ENCODE data around the gene SUSD1.
"Not testable (repeated sequence)": the region's sequence is repeated elsewhere in the genome, so short reads cannot be mapped to it uniquely, and the experiment has no call there.

The SUSD1 gene

DNA sequence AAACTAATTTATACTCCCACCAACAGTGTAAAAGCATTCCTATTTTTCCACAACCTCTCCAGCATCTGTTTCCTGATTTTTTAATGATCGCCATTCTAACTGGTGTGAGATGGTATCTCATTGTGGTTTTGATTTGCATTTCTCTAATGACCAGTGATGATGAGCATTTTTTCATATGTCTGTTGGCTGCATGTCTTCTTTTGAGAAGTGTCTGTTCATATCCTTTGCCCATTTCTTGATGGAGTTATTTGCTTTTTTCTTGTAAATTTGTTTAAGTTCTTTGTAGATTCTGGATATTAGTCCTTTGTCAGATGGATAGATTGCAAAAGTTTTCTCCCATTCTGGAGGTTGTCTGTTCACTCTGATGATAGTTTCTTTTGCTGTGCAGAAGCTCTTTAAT lies 15.2 kb upstream of the SUSD1 start:
- H3K4me3 ChIP-seq (ENCODE audit: low read length); H3K36me3 ChIP-seq (ENCODE audit: control insufficient read depth, insufficient read depth, low read length); H3K4me1 ChIP-seq (ENCODE audit: control insufficient read depth, insufficient read depth, low read length); H3K27ac ChIP-seq (ENCODE audit: low read length); DNase-seq (ENCODE audit: low read depth, low spot score); H3K9me3 ChIP-seq (ENCODE audit: control insufficient read depth, insufficient read depth, low read length); H3K27me3 ChIP-seq (ENCODE audit: control insufficient read depth, insufficient read depth, low read length): not testable (repeated sequence)
- no CpG with 5 or more reads among the region's 1 CpG for WGBS (ENCODE audit: insufficient coverage, insufficient read length)

DNA sequence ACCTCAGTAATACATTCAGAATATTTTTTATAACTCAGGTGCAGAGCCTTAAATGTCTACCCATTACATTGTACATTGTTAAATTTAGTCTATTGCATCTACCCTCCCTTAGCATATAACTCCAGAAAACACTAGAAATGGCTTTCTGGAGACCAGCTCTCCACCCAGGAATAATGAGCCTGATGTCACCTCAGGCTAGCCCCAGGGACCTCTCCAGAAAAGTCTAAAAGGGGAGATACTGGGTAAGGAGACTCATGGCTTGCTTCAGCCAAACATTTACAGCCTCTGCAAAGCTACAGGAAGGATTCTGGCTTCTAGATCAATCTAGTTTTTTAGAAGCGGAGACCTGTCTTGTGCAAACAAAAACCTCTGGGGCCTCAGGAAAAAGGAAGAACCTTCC lies 13.8 kb upstream of the SUSD1 start:
- Histone ChIP-seq H3K4me1 (ENCODE audit: control insufficient read depth, insufficient read depth, low read length) (peaks cover 1% of the 10 kb centered on the region; the same call in 1 of the 2 replicates), H3K9me3 (ENCODE audit: control insufficient read depth, insufficient read depth, low read length) (no peaks in the 10 kb centered on the region), H3K27me3 (ENCODE audit: control insufficient read depth, insufficient read depth, low read length) (no peaks in the 10 kb centered on the region), H3K36me3 (ENCODE audit: control insufficient read depth, insufficient read depth, low read length) (no peaks in the 10 kb centered on the region), H3K4me3 (ENCODE audit: low read length) (no peak overlapping the region), H3K27ac (ENCODE audit: low read length) (no peak overlapping the region)
- DNase-seq (ENCODE audit: low read depth, low spot score): no peak
- WGBS (ENCODE audit: insufficient coverage, insufficient read length): no CpG with 5 or more reads among the region's 1 CpG

DNA sequence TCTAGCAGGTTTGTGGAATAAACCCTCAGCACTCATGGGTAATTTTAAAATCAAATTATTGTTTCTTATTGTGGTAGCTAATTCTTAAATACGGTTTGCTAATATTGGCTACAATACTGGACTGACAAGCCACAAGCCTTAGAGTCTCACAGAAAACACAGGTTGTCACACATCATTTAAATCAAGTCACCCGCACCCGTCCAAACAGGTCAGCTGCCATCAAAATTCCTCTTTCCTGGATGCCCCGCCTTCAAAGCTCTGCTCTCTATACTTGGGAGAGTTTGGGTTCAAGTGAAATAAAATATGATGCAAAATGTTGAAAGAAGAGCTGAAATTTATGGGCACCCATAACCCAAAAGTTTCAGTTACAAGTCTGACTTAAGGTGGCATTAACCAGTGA lies 12.3 kb upstream of the SUSD1 start:
- no peaks in the 10 kb centered on the region for H3K36me3 ChIP-seq (ENCODE audit: control insufficient read depth, insufficient read depth, low read length)
- DNase-seq (ENCODE audit: low read depth, low spot score): no peak
- H3K27me3 ChIP-seq (ENCODE audit: control insufficient read depth, insufficient read depth, low read length): no peaks in the 10 kb centered on the region
- no CpG with 5 or more reads among the region's 4 CpGs for WGBS (ENCODE audit: insufficient coverage, insufficient read length)
- H3K27ac ChIP-seq (ENCODE audit: low read length): no peak overlapping the region
- peaks cover 1% of the 10 kb centered on the region; the same call in 1 of the 2 replicates for H3K4me1 ChIP-seq (ENCODE audit: control insufficient read depth, insufficient read depth, low read length)
- no peaks in the 10 kb centered on the region for H3K9me3 ChIP-seq (ENCODE audit: control insufficient read depth, insufficient read depth, low read length)
- no peak overlapping the region for H3K4me3 ChIP-seq (ENCODE audit: low read length)

DNA sequence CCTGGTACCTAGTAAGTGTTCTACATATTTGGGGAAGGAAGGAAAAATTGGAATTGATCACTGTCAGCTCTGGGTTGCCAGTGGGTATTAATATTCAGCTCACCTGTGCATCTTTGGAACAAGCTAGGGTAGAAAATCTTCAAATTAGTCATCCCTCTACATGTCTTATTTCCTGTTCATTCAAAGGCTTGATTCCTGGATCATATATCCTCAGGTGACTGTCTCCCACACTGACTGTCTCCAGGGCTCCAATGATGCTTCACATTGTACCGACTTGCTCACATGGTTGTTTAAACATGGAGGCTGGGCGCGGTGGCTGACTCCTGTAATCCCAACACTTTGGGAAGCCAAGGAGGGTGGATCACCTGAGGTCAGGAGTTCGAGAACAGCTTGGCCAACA lies 11.6 kb upstream of the SUSD1 start:
- Histone ChIP-seq H3K27ac (ENCODE audit: low read length) (no peak overlapping the region), H3K4me1 (ENCODE audit: control insufficient read depth, insufficient read depth, low read length) (peaks cover 1% of the 10 kb centered on the region; the same call in 1 of the 2 replicates), H3K4me3 (ENCODE audit: low read length) (no peak overlapping the region), H3K36me3 (ENCODE audit: control insufficient read depth, insufficient read depth, low read length) (no peaks in the 10 kb centered on the region), H3K27me3 (ENCODE audit: control insufficient read depth, insufficient read depth, low read length) (no peaks in the 10 kb centered on the region), H3K9me3 (ENCODE audit: control insufficient read depth, insufficient read depth, low read length) (no peaks in the 10 kb centered on the region)
- DNase-seq (ENCODE audit: low read depth, low spot score): no peak
- WGBS (ENCODE audit: insufficient coverage, insufficient read length): no CpG with 5 or more reads among the region's 4 CpGs

DNA sequence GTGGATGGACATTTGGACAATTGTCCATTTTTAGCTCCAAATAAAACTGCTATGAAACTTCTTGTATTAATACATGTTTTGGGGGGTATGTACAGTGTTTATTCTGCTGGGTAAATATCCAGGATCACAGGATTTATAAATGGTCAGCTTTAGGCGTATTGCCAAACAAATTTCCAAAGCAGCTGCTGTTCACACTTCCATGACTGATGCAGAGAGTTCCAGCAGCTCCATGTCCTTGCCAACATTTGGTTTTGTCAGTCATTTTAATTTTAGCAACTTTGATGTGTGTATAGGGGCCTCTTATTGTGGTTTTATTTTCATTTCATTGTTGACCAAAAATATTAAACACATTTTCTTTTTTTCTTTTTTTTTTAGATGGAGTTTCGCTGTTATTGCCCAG lies 9.8 kb upstream of the SUSD1 start:
- Histone ChIP-seq H3K27me3 (ENCODE audit: control insufficient read depth, insufficient read depth, low read length) (no peaks in the 10 kb centered on the region), H3K9me3 (ENCODE audit: control insufficient read depth, insufficient read depth, low read length) (no peaks in the 10 kb centered on the region), H3K4me3 (ENCODE audit: low read length) (no peak overlapping the region), H3K36me3 (ENCODE audit: control insufficient read depth, insufficient read depth, low read length) (no peaks in the 10 kb centered on the region), H3K27ac (ENCODE audit: low read length) (no peak overlapping the region), H3K4me1 (ENCODE audit: control insufficient read depth, insufficient read depth, low read length) (peaks cover 1% of the 10 kb centered on the region; the same call in 1 of the 2 replicates)
- DNase-seq (ENCODE audit: low read depth, low spot score): no peak
- no CpG with 5 or more reads among the region's 2 CpGs for WGBS (ENCODE audit: insufficient coverage, insufficient read length)

DNA sequence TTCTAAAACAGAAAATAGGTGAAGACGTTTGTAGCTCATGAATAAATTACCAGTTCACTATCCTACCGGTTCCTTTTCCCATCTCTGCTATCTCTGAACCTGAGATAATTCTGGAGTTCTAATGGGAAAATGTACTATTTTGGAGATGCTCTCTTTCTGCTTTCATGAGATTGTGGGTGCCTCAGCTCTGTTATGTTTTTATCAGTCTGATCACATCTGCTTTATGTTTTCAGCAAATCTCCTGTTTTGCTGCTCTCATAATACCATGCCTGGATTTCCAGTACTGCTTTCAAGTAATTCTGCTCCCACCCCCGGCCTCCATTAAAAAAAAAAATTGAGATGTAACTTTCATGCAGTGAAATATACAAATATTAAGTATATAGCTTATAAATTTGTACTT lies 9.1 kb upstream of the SUSD1 start:
- Histone ChIP-seq H3K9me3 (ENCODE audit: control insufficient read depth, insufficient read depth, low read length) (no peaks in the 10 kb centered on the region), H3K27me3 (ENCODE audit: control insufficient read depth, insufficient read depth, low read length) (no peaks in the 10 kb centered on the region), H3K4me1 (ENCODE audit: control insufficient read depth, insufficient read depth, low read length) (peaks cover 1% of the 10 kb centered on the region; the same call in 1 of the 2 replicates), H3K36me3 (ENCODE audit: control insufficient read depth, insufficient read depth, low read length) (no peaks in the 10 kb centered on the region), H3K27ac (ENCODE audit: low read length) (no peak overlapping the region), H3K4me3 (ENCODE audit: low read length) (no peak overlapping the region)
- WGBS (ENCODE audit: insufficient coverage, insufficient read length): no CpG with 5 or more reads among the region's 3 CpGs
- DNase-seq (ENCODE audit: low read depth, low spot score): no peak

DNA sequence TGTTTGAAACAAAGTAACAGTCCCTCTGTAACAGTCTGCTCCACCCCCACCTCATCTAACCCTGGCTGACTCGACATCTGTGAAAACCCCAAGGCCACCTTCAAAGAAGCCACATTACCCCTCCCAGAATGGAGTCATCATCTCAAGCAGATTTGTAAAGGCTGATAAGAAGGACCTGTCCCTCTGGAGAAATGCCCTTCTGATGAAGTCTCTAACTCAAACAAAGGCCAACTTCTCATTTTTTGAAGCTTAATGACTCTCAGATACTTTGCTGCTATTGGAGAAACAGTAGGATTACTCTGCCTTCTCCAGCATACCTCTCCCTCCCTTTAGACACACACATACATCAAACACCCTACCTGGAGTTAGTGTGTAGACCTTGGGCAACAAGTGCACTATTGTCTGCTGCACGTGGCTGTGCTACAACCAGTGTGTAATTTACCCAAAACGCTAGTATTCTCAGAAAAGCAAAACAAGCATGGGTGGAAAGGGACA lies 5.3 kb upstream of the SUSD1 start:
- WGBS (ENCODE audit: insufficient coverage, insufficient read length): no CpG with 5 or more reads among the region's 3 CpGs
- no peak overlapping the region for H3K27ac ChIP-seq (ENCODE audit: low read length)
- DNase-seq (ENCODE audit: low read depth, low spot score): no peak
- H3K27me3 ChIP-seq (ENCODE audit: control insufficient read depth, insufficient read depth, low read length): no peaks in the 10 kb centered on the region; the same call in 1 of the 2 replicates
- H3K9me3 ChIP-seq (ENCODE audit: control insufficient read depth, insufficient read depth, low read length): no peaks in the 10 kb centered on the region
- no peaks in the 10 kb centered on the region; the same call in 1 of the 2 replicates for H3K4me1 ChIP-seq (ENCODE audit: control insufficient read depth, insufficient read depth, low read length)
- no peak overlapping the region for H3K4me3 ChIP-seq (ENCODE audit: low read length)
- H3K36me3 ChIP-seq (ENCODE audit: control insufficient read depth, insufficient read depth, low read length): no peaks in the 10 kb centered on the region

DNA sequence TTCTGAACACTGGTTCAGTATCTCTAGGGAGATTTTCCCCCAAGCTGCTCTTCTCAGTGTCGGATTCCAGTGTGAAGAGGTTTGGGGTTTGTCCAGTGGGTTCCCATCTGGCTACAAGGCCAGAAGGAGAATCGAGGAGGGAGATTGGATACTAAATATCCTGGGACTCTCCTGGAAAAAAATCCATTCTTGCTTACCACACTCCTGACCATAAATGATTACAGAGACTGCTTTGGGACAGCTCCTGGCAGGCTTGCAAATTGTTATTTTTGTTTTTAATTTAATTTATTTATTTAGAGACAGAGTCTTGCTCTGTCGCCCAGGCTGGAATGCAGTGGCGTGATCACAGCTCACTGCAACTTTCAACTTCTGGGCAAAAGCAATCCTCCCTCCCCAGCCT lies 4.7 kb upstream of the SUSD1 start:
- WGBS (ENCODE audit: insufficient coverage, insufficient read length): no CpG with 5 or more reads among the region's 4 CpGs

DNA sequence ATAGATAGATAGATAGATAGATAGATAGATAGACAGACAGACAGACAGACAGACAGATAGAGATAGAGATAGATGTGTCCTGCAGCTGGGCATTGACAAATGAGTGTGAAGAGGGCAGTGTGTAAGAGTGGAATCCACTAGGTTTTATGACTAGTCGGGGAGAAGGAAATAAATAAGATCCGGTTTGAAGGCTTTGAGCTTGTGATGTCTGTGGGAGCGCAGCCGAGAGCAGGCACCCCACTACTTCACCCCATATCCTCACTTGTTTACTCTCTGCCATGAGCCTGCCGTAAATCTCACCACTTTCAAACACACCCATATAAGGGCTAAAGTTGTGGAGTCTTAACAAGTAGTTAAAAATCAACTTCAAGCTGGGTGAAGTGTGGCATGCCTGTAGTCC lies 1.4 kb upstream of the SUSD1 start:
- Histone ChIP-seq H3K4me3 (ENCODE audit: low read length) (no peak overlapping the region), H3K4me1 (ENCODE audit: control insufficient read depth, insufficient read depth, low read length) (peaks cover 1% of the 10 kb centered on the region; the same call in 1 of the 2 replicates), H3K9me3 (ENCODE audit: control insufficient read depth, insufficient read depth, low read length) (no peaks in the 10 kb centered on the region), H3K27ac (ENCODE audit: low read length) (no peak overlapping the region), H3K27me3 (ENCODE audit: control insufficient read depth, insufficient read depth, low read length) (no peaks in the 10 kb centered on the region; the same call in 1 of the 2 replicates), H3K36me3 (ENCODE audit: control insufficient read depth, insufficient read depth, low read length) (no peaks in the 10 kb centered on the region)
- no peak for DNase-seq (ENCODE audit: low read depth, low spot score)
- WGBS (ENCODE audit: insufficient coverage, insufficient read length): no CpG with 5 or more reads among the region's 5 CpGs

More for the DNA sequence above, 4.7 kb upstream of the SUSD1 start:
- H3K36me3 ChIP-seq (ENCODE audit: control insufficient read depth, insufficient read depth, low read length): no peaks in the 10 kb centered on the region
- H3K4me1 ChIP-seq (ENCODE audit: control insufficient read depth, insufficient read depth, low read length): no peaks in the 10 kb centered on the region; the same call in 1 of the 2 replicates
- H3K4me3 ChIP-seq (ENCODE audit: low read length): no peak overlapping the region
- no peaks in the 10 kb centered on the region for H3K9me3 ChIP-seq (ENCODE audit: control insufficient read depth, insufficient read depth, low read length)
- DNase-seq (ENCODE audit: low read depth, low spot score): no peak
- H3K27ac ChIP-seq (ENCODE audit: low read length): no peak overlapping the region
- H3K27me3 ChIP-seq (ENCODE audit: control insufficient read depth, insufficient read depth, low read length): no peaks in the 10 kb centered on the region; the same call in 1 of the 2 replicates

DNA sequence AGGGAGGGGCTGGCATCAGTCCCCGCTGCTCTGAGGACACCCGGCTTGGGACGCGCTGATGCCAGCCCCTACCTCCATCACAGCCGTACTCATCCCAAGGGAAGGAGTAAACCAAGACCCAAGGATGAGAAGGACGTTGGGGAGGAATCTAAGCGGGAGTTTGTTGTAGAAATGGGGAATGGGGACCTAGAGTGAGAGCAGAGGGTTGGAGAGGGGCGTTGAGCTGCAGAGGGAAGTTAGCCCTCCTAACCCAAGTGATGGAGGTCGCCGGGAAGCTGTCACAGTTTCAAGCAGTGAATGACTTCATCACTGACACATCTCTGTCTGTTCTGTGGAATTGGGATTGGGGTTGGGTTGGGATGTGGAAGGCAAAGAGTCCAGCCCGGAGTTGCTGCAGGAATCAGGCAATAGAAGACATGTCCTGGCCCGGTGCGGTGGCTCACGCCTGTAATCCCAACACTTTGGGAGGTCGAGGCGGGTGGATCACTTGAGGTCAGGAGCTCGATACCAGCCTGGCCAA lies 759 bp upstream of the SUSD1 start:
- H3K4me1 ChIP-seq (ENCODE audit: control insufficient read depth, insufficient read depth, low read length): peaks cover 1% of the 10 kb centered on the region; the same call in 1 of the 2 replicates
- no peak overlapping the region for H3K27ac ChIP-seq (ENCODE audit: low read length)
- no CpG with 5 or more reads among the region's 17 CpGs for WGBS (ENCODE audit: insufficient coverage, insufficient read length)
- no peaks in the 10 kb centered on the region for H3K36me3 ChIP-seq (ENCODE audit: control insufficient read depth, insufficient read depth, low read length)
- no peaks in the 10 kb centered on the region for H3K9me3 ChIP-seq (ENCODE audit: control insufficient read depth, insufficient read depth, low read length)
- no peak for DNase-seq (ENCODE audit: low read depth, low spot score)
- H3K4me3 ChIP-seq (ENCODE audit: low read length): peak overlapping the region; percentile 58; the same call in 1 of the 2 replicates
- H3K27me3 ChIP-seq (ENCODE audit: control insufficient read depth, insufficient read depth, low read length): no peaks in the 10 kb centered on the region; the same call in 1 of the 2 replicates

Data from iPS DF 6.9 (cell line).